DND-41 (cell line): ENCODE results near the gene NAA80.

Source experiments
- ATAC-seq: fragments of 200-7000 bp; cut with Tn5 transposase; 3 replicates; pipeline ENCODE4 v1.9.1; 2021; ENCODE audit warnings: low read depth; ENCODE audit not compliant: insufficient read depth
- DNase-seq: peaks from one replicate; pipeline ENCODE4 v3.0.0-alpha.2; 2020
- H2AFZ ChIP-seq: 2 replicates; pipeline ENCODE4 v1.6.0; 2012; ENCODE audit warnings: low read depth, low read length
- H3K27ac ChIP-seq: 2 replicates; pipeline ENCODE4 v1.5.1; 2012; ENCODE audit warnings: low read length, inconsistent platforms
- H3K27me3 ChIP-seq: fragments of 200-600 bp; sonication (generic); 2 replicates; pipeline ENCODE4 v1.6.0; 2012; ENCODE audit warnings: low read length, mild to moderate bottlenecking, inconsistent platforms; ENCODE audit not compliant: insufficient read depth, poor library complexity
- H3K36me3 ChIP-seq: 2 replicates; pipeline ENCODE4 v1.5.1; 2012; ENCODE audit warnings: low read length, inconsistent platforms; ENCODE audit not compliant: insufficient read depth
- H3K4me1 ChIP-seq: 2 replicates; pipeline ENCODE4 v1.5.1; 2012; ENCODE audit warnings: mild to moderate bottlenecking, low read length; ENCODE audit not compliant: insufficient read depth
- H3K4me2 ChIP-seq: 2 replicates; pipeline ENCODE4 v1.6.0; 2012; ENCODE audit warnings: mild to moderate bottlenecking, moderate library complexity, low read length, inconsistent platforms; ENCODE audit not compliant: insufficient read depth
- H3K4me3 ChIP-seq, 2 experiments: fragments of 200-600 bp in 1 of 2; shearing (Covaris generic) in 1 of 2; 2 replicates each; pipeline ENCODE4 v1.5.1; 2012 to 2016; ENCODE audit warnings: inconsistent platforms in 2 of 2, low read length in 2 of 2, mild to moderate bottlenecking in 2 of 2, low read depth in 1 of 2, moderate library complexity in 1 of 2
- H3K79me2 ChIP-seq: 2 replicates; pipeline ENCODE4 v1.6.0; 2012; ENCODE audit warnings: low read length, inconsistent platforms; ENCODE audit not compliant: insufficient read depth
- H3K9ac ChIP-seq: 2 replicates; pipeline ENCODE4 v1.6.0; 2012; ENCODE audit warnings: low read depth, mild to moderate bottlenecking, inconsistent platforms, low read length, moderate library complexity
- H3K9me3 ChIP-seq: 2 replicates; pipeline ENCODE4 v1.5.1; 2012; ENCODE audit warnings: low read length, moderate library complexity, mild to moderate bottlenecking, inconsistent platforms; ENCODE audit not compliant: insufficient read depth, severe bottlenecking
- H4K20me1 ChIP-seq: 2 replicates; pipeline ENCODE4 v1.6.0; 2012; ENCODE audit warnings: low read length; ENCODE audit not compliant: insufficient read depth
- CTCF ChIP-seq: IDR thresholded peaks from 2 replicates; pipeline ENCODE4 v1.5.1; 2012; ENCODE audit warnings: borderline replicate concordance, low read length, moderate library complexity, mild to moderate bottlenecking; ENCODE audit not compliant: poor library complexity, severe bottlenecking; ENCODE audit errors: extremely low read depth
- EZH2 ChIP-seq: IDR thresholded peaks from 3 replicates; pipeline ENCODE4 v1.6.1; 2012; ENCODE audit warnings: borderline replicate concordance, low read depth, mild to moderate bottlenecking, moderate library complexity, low read length, inconsistent platforms; ENCODE audit not compliant: severe bottlenecking

NAA80 gene

GRCh38 chr3:50290161-50290641 is 9.0 kb downstream of the NAA80 start:
- H3K4me2 ChIP-seq: peak overlapping the region; percentile 95; the same call in 1 of the 2 replicates
- peak overlapping the region; percentile 86 for H3K9ac ChIP-seq
- no peak for TF ChIP-seq CTCF
- no peak for TF ChIP-seq EZH2
- no peak overlapping the region for H3K27ac ChIP-seq
- ATAC-seq: no peak
- no peaks in the 10 kb centered on the region for H3K9me3 ChIP-seq
- H3K36me3 ChIP-seq: peaks cover 46% of the 10 kb centered on the region
- H3K4me1 ChIP-seq: peaks cover 33% of the 10 kb centered on the region
- H3K4me3 ChIP-seq: peak overlapping the region in 1 of 2 experiments; percentile 98; a peak in 1 of 4 replicates
- H3K79me2 ChIP-seq: peaks cover 28% of the 10 kb centered on the region
- no peaks in the 10 kb centered on the region for H3K27me3 ChIP-seq
- H4K20me1 ChIP-seq: peaks cover 26% of the 10 kb centered on the region; the same call in 1 of the 2 replicates
- no peak for DNase-seq
- H2AFZ ChIP-seq: no peak overlapping the region

GRCh38 chr3:50289130-50289529 is 10.1 kb downstream of the NAA80 start:
- Histone ChIP-seq H3K36me3 (peaks cover 46% of the 10 kb centered on the region), H4K20me1 (peaks cover 26% of the 10 kb centered on the region; the same call in 1 of the 2 replicates), H3K79me2 (peaks cover 28% of the 10 kb centered on the region), H3K4me3 (no peak overlapping the region), H3K9me3 (no peaks in the 10 kb centered on the region), H2AFZ (no peak overlapping the region), H3K27ac (no peak overlapping the region), H3K4me1 (peaks cover 33% of the 10 kb centered on the region), H3K4me2 (no peak overlapping the region), H3K27me3 (no peaks in the 10 kb centered on the region), H3K9ac (no peak overlapping the region)
- no peak for DNase-seq
- no peak for TF ChIP-seq CTCF
- no peak for TF ChIP-seq EZH2
- ATAC-seq: no peak

GRCh38 chr3:50288387-50289007 is 10.7 kb downstream of the NAA80 start:
- Histone ChIP-seq H3K27ac (no peak overlapping the region), H3K9me3 (no peaks in the 10 kb centered on the region), H3K36me3 (peaks cover 46% of the 10 kb centered on the region), H3K27me3 (no peaks in the 10 kb centered on the region), H3K9ac (no peak overlapping the region), H3K4me1 (peaks cover 31% of the 10 kb centered on the region), H3K4me2 (no peak overlapping the region), H2AFZ (no peak overlapping the region), H4K20me1 (peaks cover 26% of the 10 kb centered on the region; the same call in 1 of the 2 replicates), H3K4me3 (no peak overlapping the region), H3K79me2 (peaks cover 28% of the 10 kb centered on the region)
- TF ChIP-seq EZH2: no peak
- DNase-seq: no peak
- ATAC-seq: no peak

- H3K36me3 ChIP-seq: peaks cover 46% of the 10 kb centered on the region
- ATAC-seq: no peak
Observed at GRCh38 chr3:50287262-50287661, 11.9 kb downstream of the NAA80 start.

More at GRCh38 chr3:50287262-50287661, 11.9 kb downstream of the NAA80 start:
- no peak overlapping the region for H2AFZ ChIP-seq
- H3K4me3 ChIP-seq: no peak overlapping the region
- H3K4me2 ChIP-seq: no peak overlapping the region
- TF ChIP-seq CTCF (no peak), EZH2 (no peak)
- H3K4me1 ChIP-seq: peaks cover 21% of the 10 kb centered on the region
- H3K27me3 ChIP-seq: no peaks in the 10 kb centered on the region
- H4K20me1 ChIP-seq: peaks cover 26% of the 10 kb centered on the region; the same call in 1 of the 2 replicates
- no peaks in the 10 kb centered on the region for H3K9me3 ChIP-seq
- H3K9ac ChIP-seq: no peak overlapping the region
- no peak overlapping the region for H3K27ac ChIP-seq
- DNase-seq: no peak
- H3K79me2 ChIP-seq: peaks cover 28% of the 10 kb centered on the region
